ENCODE data around the gene SPEN. TPM values are rescaled to one million over a fixed set of nuclear protein-coding genes. Genes with fewer than 3 reads are reported as not detected.

SPEN gene
- total and polyA plus RNA-seq, 2 of the 4 experiments (the other 2 are of a cell fraction), result 7.6 to 15.8 TPM

DNA sequence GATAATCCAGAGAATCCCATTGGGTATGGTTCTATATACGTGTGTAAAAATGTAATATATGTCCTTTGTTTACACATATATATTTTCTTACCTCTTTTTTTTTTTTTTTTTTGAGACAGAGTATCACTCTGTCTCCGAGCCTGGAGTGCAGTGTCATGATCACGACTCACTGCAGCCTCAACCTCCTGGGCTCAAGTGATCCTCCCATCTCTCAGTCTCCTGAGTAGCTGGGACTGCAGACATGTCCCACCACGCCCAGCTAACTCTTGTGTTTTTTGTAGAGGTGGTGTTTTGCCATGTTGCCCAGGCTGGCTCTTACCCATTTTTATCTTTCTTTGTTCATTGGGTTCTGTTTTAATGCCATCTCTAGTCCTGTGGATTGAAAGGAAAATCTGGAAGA, 68.9 kb downstream of the SPEN start:
- ChIA-PET POLR2A (ENCODE audit: unreplicated experiment) (interaction anchor here (0.6 kb wide), 1 partner anchor 69 kb away, joined by 4 read pairs; the partner anchor contains the start of gene SPEN), CTCF (interaction anchor here (0.6 kb wide), 1 partner anchor 19 kb away, joined by 3 read pairs; no protein-coding TSS in a partner anchor)
- Histone ChIP-seq H3K4ac (ENCODE audit: low read depth, low read length) (peak overlapping the region; percentile 48), H2BK15ac (ENCODE audit: low read depth, low read length) (peak overlapping the region; percentile 19; the same call in 1 of the 3 replicates), H3K56ac (ENCODE audit: extremely low read depth, insufficient read depth, low read length) (no peak overlapping the region), H3K14ac (replicated peaks; ENCODE audit: low read depth, low read length) (peak overlapping the region; percentile 53; the same call in 1 of the 2 replicates), H3K4me2 (ENCODE audit: low read depth, low read length) (peak overlapping the region; percentile 92), H3K9me1 (ENCODE audit: insufficient read depth, low read length) (peaks cover 3% of the 10 kb centered on the region; the same call in 1 of the 2 replicates), H4K8ac (ENCODE audit: low read depth in 2 of 2, low read length in 2 of 2) (peak overlapping the region in 1 of 2 experiments; percentile 49; a peak in 2 of 4 replicates), H2BK20ac (ENCODE audit: low read depth, low read length) (peak overlapping the region; percentile 50; the same call in 1 of the 2 replicates), H3K9me3 (ENCODE audit: control insufficient read depth, insufficient read depth, low read length) (no peaks in the 10 kb centered on the region), H2AK5ac (ENCODE audit: low read depth, low read length) (peak overlapping the region; percentile 67; the same call in 1 of the 2 replicates), H3K79me1 (ENCODE audit: low read depth in 1 of 2, low read length in 2 of 2) (peaks cover 30 to 66% of the 10 kb centered on the region in 2 experiments), H4K20me1 (ENCODE audit: insufficient read depth, low read length) (no peaks in the 10 kb centered on the region), H2AK9ac (replicated peaks; ENCODE audit: low read depth, low read length, poor library complexity) (peak overlapping the region; percentile 77), H4K91ac (ENCODE audit: insufficient read depth, low read depth, low read length) (peak overlapping the region; percentile 73; the same call in 1 of the 2 replicates), H3K27me3 (ENCODE audit: control insufficient read depth, insufficient read depth, low read length) (no peaks in the 10 kb centered on the region), H3K23ac (ENCODE audit: low read depth, low read length) (peak overlapping the region; percentile 21), H3K9ac (ENCODE audit: low read depth, low read length) (0 out of 2 replicates have a peak overlapping the region, but pooled peaks have one; percentile 13), H3K27ac (ENCODE audit: insufficient read depth, low read length) (peak overlapping the region; percentile 63; the same call in 1 of the 2 replicates), H2BK120ac (ENCODE audit: low read depth, low read length) (peak overlapping the region; percentile 48), H3K36me3 (ENCODE audit: control insufficient read depth, insufficient read depth, low read length) (peaks cover 10% of the 10 kb centered on the region), H2BK5ac (ENCODE audit: low read depth, low read length, poor library complexity, severe bottlenecking) (peak overlapping the region; percentile 74), H3K4me1 (ENCODE audit: control insufficient read depth, insufficient read depth, low read length) (peaks cover 4% of the 10 kb centered on the region), H3K18ac (ENCODE audit: low read depth, low read length) (peak overlapping the region; percentile 5; the same call in 1 of the 2 replicates), H4K5ac (ENCODE audit: low read depth, low read length) (peak overlapping the region; percentile 19; the same call in 1 of the 2 replicates), H3K4me3 (ENCODE audit: insufficient read depth, low read depth, low read length) (no peak overlapping the region), H2AFZ (replicated peaks; ENCODE audit: low read length, poor library complexity) (no peak overlapping the region)
- in situ Hi-C loops (cut with MboI; ENCODE audit: low sequenced_read_pairs) (no loop called here), intact Hi-C loops (cut with micrococcal nuclease) (loop anchor here (5.0 kb wide), 1 partner anchor 64 kb away; no protein-coding TSS in a partner anchor), dilution Hi-C loops (cut with HindIII; ENCODE audit: low sequenced_read_pairs, unreplicated experiment) (no loop called here)
- WGBS, 2 experiments (ENCODE audit: extremely low coverage in 2 of 2, insufficient read length in 1 of 2), result no CpG with 5 or more reads among the region's 4 CpGs
- peak; percentile 63 for DNase-seq
- TF ChIP-seq NFE2L2 (IDR thresholded peaks at IDR 0.05; ENCODE audit: low read depth, low read length), result peak; percentile 65; the same call in 1 of the 2 replicates
- no peak for TF ChIP-seq BHLHE40 (IDR thresholded peaks at IDR 0.05; ENCODE audit: low read depth, low read length)
- TF ChIP-seq FOS (IDR thresholded peaks at IDR 0.05; ENCODE audit: low read depth, low read length), result 0 out of 2 replicates have a peak, but pooled peaks have one; percentile 9
- TF ChIP-seq POLR2A (IDR thresholded peaks at IDR 0.05; ENCODE audit: low read depth, low read length), result peak; percentile 52
- ATAC-seq (ENCODE audit: low read depth), result peak; percentile 90
- BruUV-seq (replicated peaks), result no TSS peak
